ENCODE results near the gene PGM5.

- TF ChIP-seq, protein P1, sequence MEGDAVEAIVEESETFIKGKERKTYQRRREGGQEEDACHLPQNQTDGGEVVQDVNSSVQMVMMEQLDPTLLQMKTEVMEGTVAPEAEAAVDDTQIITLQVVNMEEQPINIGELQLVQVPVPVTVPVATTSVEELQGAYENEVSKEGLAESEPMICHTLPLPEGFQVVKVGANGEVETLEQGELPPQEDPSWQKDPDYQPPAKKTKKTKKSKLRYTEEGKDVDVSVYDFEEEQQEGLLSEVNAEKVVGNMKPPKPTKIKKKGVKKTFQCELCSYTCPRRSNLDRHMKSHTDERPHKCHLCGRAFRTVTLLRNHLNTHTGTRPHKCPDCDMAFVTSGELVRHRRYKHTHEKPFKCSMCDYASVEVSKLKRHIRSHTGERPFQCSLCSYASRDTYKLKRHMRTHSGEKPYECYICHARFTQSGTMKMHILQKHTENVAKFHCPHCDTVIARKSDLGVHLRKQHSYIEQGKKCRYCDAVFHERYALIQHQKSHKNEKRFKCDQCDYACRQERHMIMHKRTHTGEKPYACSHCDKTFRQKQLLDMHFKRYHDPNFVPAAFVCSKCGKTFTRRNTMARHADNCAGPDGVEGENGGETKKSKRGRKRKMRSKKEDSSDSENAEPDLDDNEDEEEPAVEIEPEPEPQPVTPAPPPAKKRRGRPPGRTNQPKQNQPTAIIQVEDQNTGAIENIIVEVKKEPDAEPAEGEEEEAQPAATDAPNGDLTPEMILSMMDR (conservative IDR thresholded peaks at IDR 0.05; ENCODE audit: low read depth, low read length) = no peak
- no peak for TF ChIP-seq EZH2phosphoT487 (IDR thresholded peaks at IDR 0.05; ENCODE audit: borderline replicate concordance, low read length)
These were observed 120.4 kb downstream of the PGM5 start for GRCh38 chr9:68476847-68477246.

Data from PC-3 (cell line).